ENCODE data around the gene CCDC136.

GRCh38 chr7:128804484-128804883 lies 12.7 kb downstream of the CCDC136 start:
- TF ChIP-seq CTCF (conservative IDR thresholded peaks at IDR 0.05) (no peak), ZFX (IDR thresholded peaks at IDR 0.05) (no peak; the same call in 1 of the 2 replicates)
